ENCODE data around the gene ANGPTL4.
A peak's percentile ranks its signal among the peaks of the same experiment; 100 is the strongest.
"Not testable (repeated sequence)": the region's sequence is repeated elsewhere in the genome, so short reads cannot be mapped to it uniquely, and the experiment has no call there.

Gene ANGPTL4

DNA sequence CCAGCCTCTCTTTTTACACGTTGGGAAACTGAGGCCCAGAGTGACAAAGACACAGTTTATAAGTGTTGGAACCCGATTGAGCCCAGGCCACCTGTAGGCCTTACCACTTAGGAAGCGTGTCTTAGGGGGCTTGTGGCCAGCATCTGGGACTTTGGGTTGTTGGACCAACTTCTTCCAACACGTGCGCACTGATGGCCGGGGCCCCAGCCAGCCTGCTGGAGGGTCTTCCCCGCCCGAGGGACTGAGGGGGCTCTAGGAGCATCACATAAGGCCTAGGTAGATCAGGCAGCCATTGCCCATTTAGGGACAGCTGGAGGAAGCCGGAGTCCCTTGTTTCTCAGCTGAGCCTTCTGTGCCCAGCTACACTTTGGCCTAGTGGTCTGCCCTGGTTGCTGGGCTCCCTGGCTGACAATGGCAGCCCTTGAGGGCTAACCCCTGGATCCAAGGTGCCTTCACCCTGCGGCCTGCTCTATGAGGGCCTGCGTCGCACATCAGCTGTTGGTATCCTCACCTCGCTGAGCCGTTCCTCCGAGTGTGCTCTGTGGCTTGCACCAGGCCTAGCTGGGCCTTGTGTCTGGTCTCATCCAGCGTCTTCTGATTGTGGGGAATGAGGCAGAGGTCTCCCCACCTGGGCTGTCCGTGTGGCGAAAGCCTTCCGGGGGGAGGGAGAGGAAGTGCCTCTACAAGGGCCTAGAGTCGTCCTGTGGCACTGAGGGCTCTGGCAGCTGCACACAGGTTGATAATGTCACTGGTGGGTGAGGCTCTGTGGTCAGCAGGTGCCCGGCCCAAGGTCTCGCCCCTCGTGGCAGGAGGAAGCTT is 27.5 kb downstream of the ANGPTL4 start:
- no peak for DNase-seq

DNA sequence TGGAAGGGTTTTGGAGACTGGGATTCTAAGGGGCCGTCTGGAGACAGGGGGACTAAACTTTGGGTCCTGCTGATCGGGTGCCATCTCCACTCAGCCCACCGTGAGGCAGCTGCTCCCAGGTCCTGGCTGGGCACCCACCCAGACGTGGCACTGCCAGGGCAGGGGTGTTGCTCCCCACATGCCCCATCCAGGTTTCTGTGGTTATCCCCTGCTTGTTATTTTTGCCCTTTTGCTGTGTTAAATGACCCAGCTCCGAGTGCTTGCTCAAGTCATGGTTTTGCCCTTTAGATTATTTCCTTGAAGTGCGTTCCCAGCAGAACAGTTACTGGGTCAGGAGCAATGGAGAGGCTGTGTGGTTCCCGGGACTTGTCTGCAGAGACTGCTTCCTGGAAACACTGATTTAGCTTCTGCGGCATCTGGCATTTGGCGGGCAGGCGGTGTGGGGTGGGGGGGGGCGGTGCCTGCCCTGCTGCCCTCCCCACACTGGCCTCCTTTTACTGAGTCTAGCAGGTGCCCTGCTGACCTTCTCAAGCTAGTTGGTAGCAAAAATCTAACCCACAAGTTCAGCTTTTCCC is 28.1 kb downstream of the ANGPTL4 start:
- no peak for DNase-seq

GRCh38 chr19:8393192-8393870 is 29.4 kb downstream of the ANGPTL4 start:
- no peak for DNase-seq

DNA sequence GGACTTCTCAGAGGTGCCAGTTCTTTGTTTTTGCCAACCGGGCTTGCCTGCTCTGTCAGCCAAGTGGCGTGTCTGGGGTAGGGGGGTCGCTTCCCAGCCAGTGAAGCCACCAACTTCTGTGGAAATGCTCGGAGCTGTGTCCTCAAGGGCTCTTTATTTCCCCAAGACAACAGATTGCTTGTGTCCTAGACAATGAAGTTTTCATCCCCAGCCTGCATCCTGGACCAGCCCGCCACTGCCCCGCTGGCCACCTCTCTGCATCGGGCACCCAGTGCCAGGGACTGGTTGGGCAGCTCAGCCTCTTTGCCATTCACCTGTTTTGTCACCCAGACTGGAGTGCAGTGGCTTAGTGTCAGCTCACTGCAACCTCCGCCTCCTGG is 29.9 kb downstream of the ANGPTL4 start:
- no peak for DNase-seq

GRCh38 chr19:8395621-8396082 is 31.7 kb downstream of the ANGPTL4 start:
- DNase-seq, result no peak

- no peak for DNase-seq
Observed at GRCh38 chr19:8396185-8396562, 32.2 kb downstream of the ANGPTL4 start.

DNA sequence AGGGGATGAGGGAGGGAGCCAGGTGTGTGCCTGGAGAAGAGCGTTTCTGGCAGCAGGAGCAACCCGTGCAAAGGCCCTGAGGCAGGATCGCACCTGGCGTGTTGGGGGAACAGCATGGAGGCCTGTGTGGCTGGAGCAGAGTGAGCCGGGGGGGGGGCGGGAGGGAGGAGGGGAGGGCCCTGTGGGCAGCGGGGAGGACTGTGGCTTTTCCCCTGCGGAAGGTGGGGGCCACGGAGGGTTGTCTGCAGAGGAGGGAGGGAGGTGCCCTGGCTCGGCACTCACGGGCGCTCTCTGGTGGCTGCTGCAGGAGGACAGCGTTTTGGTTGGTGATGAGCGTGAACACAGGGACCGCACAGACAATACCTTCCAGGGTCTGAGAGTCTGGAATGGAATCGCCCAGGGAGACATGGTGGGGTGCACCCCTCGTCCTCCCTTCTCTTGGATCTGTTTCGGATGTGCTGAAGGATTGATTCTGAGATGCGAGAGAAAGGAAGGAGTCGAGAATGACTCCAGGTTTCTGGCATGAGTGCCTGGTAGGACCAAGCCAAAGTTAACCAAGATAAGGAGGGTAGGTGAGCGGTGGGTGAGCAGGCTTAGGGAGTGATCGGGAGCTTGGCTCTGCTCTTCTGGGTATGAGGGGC is 32.7 kb downstream of the ANGPTL4 start:
- peak; percentile 62 for DNase-seq

- no peak for DNase-seq
Observed at GRCh38 chr19:8397271-8397670, 33.3 kb downstream of the ANGPTL4 start.

DNA sequence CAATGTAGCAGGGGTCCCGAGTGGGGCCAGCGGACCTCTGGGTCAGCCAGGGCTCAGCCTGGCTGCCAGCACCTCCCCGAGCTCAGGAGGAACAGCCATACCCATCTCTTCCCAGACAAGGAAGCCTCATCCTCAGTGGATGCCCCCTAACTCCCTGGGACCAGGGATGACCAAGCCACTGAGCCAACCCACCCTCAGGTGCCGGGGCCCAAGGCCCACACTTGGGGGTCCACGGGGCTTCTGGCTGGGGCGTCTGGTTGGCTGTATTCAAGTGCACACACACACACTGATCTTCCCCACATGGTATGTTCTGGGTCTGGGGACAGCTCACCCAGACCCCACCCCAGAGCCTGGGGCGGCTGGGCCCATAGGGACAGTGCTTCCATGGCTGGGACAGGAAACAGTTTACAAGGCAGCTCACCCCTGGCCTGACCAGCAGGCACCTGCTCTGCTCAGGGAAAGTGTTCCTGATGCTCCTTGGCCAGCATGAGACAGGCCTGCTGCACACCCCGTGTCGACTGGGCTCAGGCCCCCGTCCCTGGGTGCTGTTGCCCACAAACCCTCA is 33.9 kb downstream of the ANGPTL4 start:
- DNase-seq, result no peak

DNA sequence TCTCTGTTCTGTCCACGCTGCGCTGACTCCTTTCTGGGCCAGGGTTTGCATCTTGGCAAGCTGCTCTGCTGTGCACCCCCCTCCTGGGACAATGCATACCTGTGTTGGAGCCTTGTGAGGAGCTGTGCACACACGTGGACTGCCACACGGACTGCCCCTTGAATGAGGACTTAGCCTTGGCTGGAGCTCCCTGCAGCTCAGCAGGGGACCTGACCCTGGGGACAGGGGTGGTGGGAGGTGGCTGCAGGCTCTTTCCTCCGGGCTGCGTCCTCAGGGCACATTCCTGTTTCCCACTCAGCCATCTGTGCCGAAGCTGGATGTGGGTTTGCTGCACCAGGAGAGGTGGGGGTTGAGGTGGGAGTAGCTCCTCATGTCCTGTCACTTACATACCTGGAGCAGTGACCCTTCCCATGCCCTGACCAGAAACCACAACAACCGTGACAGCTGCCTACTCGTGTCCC is 34.4 kb downstream of the ANGPTL4 start:
- no peak for DNase-seq

DNA sequence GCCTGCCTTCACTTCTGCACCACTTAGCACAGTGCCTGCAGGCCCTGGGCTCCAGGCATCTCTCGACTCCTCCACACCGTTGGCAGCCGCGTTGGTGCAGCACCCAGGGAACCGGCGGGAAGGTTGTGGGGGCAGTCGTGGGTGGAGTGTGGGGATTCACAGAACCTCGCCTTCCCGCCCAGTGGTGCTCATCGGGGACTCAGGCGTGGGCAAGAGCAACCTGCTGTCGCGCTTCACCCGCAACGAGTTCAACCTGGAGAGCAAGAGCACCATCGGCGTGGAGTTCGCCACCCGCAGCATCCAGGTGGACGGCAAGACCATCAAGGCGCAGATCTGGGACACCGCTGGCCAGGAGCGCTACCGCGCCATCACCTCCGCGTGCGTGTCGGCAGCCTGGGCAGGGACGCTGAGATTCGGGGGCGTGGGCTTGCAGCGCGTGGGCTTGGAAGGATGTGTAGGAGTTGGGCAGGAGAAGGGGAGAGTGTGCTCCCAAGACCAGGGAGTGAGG is 35.8 kb downstream of the ANGPTL4 start:
- DNase-seq, result no peak

DNA sequence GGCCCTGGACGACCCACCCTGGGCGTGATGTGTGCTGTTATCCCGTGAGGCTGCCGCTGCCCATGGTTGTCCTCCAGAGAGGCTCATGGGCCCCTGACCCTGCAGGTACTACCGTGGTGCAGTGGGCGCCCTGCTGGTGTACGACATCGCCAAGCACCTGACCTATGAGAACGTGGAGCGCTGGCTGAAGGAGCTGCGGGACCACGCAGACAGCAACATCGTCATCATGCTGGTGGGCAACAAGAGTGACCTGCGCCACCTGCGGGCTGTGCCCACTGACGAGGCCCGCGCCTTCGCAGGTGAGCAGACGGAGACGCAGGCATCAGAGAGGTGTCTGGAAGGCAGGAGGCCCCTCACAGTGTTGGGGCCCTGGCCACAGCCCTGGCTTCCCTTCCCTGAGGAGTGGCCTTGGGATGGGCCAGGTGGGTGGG is 38.0 kb downstream of the ANGPTL4 start:
- no peak for DNase-seq

DNA sequence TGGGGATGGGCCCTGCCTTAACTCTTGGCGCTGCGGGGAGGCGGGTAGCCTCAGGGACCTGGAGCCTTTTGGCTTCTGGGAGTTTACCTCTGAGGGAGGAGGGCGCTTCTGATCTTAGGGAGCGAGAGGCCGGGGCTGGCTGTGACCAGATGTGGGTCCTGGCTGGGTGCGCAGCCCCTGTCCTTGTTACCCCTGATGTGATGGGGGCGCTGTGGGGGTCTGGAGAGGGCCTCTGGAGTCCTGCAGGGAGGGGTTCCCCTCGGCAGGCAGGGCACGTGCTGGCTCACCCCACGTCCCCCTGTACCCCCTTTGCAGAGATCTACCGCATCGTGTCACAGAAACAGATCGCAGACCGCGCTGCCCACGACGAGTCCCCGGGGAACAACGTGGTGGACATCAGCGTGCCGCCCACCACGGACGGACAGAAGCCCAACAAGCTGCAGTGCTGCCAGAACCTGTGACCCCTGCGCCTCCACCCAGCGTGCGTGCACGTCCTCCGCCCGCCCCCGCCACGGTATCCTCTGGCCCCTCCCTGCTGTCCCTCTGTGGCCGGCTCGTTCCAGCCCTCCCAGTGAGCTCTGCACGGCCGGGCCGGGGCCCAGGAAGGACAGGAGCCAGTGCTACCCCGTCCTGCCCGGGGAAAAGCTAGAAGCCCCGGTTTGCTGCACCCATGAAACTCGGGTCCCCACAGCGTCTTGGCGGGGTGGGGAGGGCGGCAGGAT is 39.3 kb downstream of the ANGPTL4 start:
- DNase-seq, result no peak

- no peak for DNase-seq
Observed at GRCh38 chr19:8403820-8404109, 39.8 kb downstream of the ANGPTL4 start.

DNA sequence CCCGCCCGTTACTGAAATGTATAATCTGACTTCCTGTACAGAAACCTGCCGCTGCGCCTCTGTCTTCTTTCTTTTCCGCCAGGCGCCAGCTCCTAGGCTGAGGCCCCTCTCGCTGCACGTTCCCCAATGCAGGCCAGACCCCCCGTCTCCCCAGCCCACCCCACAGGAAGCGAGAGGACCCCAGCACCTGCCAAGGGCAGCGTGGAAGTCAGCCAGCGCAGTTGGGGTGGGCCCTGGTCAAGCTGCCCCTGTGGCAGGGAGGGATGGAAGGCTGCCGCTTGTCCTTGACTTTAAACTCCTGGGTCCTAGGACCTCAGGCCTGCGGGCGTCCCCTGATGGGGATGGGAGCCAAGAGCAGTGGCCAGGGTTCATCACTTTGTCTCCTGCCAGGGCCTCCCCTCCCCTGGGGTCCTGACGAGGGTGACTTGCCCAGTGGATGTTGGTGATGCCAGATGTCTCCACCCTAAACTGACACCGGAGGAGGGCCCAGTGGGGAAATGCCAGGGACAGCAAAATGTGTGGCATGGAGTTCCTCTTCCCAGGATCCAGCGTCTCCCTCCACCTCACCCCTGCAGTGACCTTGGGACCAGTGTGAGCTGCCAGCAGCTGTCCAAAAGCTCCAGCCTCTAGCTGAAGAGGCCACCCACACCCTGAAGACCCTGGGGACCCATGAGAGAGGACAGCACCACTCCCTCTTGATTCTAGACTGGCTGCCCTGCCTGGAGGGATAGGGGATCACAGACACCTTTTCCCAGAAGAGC is 40.6 kb downstream of the ANGPTL4 start:
- no peak for DNase-seq

DNA sequence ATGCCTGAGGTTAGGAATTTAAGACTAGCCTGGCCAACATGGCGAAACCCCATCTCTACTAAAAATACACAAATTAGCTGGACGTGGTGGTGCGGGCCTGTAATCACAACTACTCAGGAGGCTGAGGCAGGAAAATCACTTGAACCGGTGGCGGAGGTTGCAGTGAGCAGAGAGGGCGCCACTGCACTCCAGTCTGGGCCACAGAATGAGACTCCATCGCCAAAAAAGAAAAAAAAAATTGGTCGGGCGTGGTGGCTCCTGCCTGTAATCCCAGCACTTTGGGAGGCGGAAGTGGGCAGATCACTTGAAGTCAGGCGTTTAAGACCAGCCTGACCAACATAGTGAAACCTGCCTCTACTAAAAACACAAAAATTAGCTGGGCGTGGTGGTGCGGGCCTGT is 46.8 kb downstream of the ANGPTL4 start:
- not testable (repeated sequence) for DNase-seq

- peak; percentile 94 for DNase-seq
Observed at GRCh38 chr19:8412783-8413628, 49.1 kb downstream of the ANGPTL4 start, which contains the start of gene MARCHF2. Gene MARCHF2, plus strand, starts transcription at chr19:8413305. Its CDS starts 8,536 bp downstream, at chr19:8421841.

DNA sequence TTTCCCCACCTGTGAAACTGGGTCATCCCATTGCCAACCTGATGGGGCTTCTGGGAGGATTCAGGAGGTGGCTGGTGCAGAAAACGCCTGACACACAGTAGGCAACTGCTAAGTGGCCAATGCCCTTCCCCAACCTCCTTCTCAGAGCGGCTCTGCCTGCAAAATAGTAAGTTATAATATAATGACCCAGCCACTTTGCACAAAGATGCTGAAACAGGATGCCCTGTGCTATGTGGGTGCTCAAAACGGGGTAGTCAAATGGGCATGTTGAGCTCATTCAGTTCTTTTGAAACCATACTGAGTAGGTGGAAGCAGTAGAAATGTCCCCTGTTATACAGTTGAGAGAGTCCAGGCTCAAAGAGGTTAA is 49.7 kb downstream of the ANGPTL4 start:
- DNase-seq, result no peak

DNA sequence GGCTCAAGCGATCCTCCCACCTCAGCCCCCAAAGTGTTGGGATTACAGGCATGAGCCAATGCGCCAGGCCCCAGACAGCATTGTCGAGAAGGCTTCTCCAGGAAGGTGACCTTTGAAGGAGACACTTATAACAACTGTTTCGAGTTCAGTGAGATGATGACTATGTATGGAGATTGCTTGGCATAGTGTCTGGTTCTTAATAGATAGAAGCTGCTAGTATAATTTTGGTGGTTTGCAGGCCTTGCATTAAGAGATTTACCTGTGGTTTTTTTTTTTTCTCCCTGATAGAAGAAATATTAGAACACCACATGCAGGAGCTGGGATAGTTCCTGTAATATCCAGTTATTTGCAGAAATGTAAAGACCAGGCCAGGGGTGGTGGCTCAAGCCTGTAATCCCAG is 52.8 kb downstream of the ANGPTL4 start:
- DNase-seq, result no peak

Measured in activated gamma-delta T cell (primary cell).